HG02885 (cell line): Measurements from ENCODE around the gene CHCHD6.

Source experiments
- ATAC-seq: cut with Tn5 transposase; IDR thresholded peaks from one replicate; pipeline ENCODE4 v1.9.1; 2021; ENCODE audit warnings: mild to moderate bottlenecking; ENCODE audit not compliant: unreplicated experiment, poor library complexity

Gene CHCHD6

GRCh38 chr3:126696701-126697267 lies 7.3 kb upstream of the CHCHD6 start:
- no peak for ATAC-seq

GRCh38 chr3:126699011-126699410 lies 5.0 kb upstream of the CHCHD6 start:
- no peak for ATAC-seq

- peak; percentile 11 for ATAC-seq
Measured at GRCh38 chr3:126704494-126705214, 614 bp downstream of the CHCHD6 start.

DNA sequence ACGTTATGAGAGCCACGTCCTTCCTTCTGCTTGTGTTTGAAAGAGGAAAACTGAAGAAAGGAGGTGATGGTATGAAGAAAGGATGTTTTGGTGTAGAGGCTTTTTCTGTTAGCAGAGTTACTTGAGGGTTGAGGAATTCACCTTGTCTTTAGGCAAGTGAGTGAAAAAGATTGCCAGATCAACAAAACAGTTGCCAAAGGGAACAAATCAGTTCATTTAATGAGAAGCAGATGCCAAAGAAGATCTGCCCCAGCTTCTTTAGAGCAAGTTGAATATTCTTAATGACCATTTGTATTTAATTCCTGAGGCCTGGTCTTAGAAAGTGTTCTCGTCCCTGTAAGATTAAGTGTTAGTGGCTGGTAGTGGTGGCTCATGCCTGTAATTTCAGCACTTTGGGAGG lies 2.6 kb downstream of the CHCHD6 start:
- no peak for ATAC-seq

DNA sequence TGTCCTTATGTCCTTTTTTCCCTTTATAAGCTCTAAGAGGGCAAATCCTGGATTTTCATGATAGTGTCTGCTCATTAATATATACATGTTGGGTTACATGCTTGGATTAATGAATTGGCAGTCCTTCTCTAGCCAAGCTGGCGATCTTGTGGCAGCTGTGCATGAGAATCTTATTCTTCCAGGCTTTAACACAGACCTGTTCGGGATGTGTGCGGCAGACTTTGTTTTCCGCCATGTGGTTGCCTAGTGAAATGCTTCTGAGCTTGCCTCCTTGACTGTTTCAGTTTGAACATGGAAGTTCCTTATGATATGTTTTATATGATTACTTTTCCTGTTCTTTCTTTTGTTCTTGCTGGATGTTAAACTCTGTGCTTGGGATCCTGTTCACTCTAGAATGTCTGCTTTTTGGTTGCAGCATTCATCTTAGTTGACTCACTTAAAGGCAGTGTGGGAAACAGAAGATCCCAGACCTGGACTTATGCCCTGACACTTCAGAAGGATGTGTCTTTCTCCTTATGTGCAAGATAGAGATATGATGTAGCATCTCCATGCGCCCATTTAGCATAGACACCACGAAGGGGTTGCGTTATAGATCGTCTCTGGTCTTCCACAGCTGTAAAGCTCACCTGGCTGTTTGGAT lies 7.2 kb downstream of the CHCHD6 start:
- no peak for ATAC-seq

GRCh38 chr3:126713199-126713598 lies 9.2 kb downstream of the CHCHD6 start:
- no peak for ATAC-seq

DNA sequence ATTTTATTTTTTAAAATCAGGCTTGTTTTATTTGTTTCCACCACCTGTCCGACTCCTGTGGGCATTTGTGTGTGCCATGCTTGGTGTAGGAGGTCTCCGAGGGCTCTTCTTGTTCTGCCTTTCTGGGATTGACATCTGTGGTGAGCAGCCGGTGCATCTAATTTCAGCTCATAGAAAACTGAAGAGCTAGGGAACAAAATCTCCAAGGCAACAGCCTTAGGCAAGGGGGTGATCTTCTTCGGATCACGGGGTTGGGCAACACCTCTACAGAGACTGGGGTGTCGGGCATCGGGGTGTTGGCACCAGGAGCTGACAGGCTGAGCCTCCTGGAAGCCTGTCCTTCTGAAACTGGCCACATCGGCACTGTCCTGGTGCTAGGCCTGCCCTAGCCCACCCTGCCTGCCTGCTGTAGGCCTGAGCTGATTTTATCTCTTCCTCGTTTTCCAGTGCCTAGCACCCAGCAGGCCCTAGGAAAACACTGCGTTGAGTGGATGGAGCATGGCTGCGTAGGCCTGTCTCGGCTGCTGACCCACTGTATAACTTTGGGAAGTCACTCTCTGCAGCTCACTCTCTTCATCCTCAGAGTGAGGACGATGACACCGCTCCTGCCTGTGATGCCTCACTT lies 10.3 kb downstream of the CHCHD6 start:
- no peak for ATAC-seq

DNA sequence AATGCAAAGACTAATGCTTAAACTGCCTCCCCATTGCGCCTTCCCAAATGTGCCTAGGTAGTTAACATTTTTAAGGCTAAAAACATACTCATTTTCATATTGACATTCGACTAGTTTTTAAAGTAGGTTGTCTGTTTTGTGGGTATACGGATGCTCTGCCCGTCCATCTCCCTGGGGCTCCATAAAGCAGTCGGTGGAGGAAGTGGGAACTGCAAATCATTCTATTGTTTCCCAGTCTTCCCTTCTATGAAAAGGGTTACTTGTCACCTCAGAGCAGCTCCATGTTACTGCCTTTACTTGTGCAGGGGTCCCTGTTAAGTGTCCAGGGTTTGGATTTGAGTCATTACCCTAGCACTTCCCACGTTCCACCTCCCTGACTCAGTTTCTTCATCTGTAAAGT lies 10.9 kb downstream of the CHCHD6 start:
- ATAC-seq, result no peak

DNA sequence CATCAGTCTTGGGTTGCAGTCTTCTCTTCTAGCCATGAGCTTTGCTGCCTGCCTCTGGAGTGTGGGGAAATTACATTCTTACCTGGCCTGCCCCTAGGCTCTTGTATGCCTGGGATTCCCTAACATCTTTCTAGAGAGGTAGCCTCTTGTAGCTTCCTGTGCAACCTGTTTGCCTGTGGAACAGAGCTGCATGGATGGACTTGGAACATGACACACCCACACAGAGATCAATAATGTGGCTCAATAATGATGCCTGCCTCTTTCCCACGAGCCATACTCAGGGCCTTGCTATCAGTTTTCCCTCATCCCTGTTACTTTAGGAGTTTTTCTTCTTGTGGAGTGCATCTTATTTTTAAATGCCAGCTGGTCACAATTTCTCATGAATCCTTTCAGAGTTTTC lies 11.4 kb downstream of the CHCHD6 start:
- ATAC-seq, result no peak

GRCh38 chr3:126716057-126716456 lies 12.0 kb downstream of the CHCHD6 start:
- no peak for ATAC-seq

DNA sequence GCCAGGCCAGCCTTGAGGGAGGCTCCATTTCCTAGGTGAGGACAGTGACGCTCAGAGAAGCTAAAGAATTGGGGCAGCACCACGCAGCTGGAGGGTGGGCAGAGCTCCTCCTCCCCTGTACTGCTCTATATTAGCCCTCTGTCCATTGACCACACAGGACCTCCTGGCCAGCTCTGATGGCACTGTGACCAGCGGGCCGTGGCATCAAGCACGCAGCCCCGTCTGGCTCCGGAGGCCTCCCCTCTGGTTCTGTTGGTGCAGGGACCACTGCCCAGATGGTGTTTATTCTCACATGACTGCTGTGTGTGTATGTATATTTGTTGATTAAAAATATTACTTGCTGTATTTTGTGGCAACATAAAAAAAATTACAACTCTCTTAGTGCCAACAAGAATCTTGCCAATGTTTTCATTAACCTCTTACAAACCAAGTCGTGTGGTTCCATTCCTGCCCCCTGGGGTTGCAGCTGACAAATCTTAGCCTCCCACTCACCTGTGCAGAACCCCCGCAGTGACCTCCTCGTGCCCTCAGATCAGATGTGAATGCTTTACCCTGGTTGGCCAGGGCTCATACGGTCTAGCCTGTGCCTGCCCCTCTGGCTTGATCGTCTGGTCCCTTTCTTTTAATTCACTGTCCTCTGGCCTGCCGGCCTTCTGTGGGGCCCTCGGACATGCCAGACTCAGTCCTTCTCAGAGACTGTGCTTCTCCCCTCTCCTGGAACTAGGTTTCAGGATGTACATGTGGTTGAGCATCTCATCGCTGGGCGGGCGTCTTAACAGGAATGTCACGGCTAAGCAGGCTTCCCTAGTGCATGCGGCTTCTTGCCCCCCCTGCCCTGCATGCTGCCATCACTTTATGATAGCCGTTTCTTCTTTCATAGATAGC lies 14.8 kb downstream of the CHCHD6 start:
- no peak for ATAC-seq

- ATAC-seq, result no peak
Measured at GRCh38 chr3:126720596-126720995, 16.6 kb downstream of the CHCHD6 start.

DNA sequence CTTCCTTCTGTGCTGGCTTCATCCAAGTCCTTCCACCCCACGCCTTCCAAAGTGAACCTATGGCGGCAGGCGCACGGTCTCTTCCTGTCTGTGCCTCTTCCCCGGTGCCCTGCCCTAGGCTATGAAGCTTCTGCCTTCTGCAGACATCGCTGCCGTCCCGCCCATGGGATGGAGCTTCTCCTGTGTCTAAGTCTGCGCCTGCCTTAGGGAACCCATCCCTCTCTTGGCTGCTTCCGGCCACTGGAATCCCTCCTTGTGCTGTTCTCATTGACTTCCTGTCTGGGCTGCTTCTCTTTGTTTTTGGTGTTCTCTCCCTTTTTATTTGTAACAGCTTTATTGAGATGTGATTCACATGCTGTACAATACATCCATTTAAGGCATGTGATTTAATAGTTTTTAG lies 17.2 kb downstream of the CHCHD6 start:
- no peak for ATAC-seq

- no peak for ATAC-seq
Measured at GRCh38 chr3:126723237-126723636, 19.2 kb downstream of the CHCHD6 start.

DNA sequence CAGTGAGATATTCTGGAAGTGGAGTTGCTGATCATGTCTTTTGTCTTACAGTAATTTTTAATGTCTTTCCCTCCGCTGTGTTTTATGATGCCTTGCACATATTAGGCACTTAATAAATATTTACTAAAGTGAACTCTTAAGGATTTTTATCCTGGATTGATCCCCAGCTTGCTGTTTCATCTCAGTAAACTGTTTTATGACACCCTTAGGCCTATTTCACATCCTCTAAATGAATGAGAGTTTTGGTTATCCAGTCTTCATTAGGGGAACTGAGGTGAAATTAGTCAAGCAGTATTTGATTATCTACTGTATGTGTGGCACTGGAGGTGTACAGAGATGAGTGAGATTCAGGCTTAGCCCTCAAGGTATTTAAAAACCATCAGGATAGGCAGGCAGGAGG lies 19.8 kb downstream of the CHCHD6 start:
- ATAC-seq, result no peak

- ATAC-seq, result no peak
Measured at GRCh38 chr3:126728680-126729079, 24.6 kb downstream of the CHCHD6 start.

GRCh38 chr3:126730376-126730775 lies 26.3 kb downstream of the CHCHD6 start:
- no peak for ATAC-seq

GRCh38 chr3:126731044-126731443 lies 27.0 kb downstream of the CHCHD6 start:
- ATAC-seq, result no peak

DNA sequence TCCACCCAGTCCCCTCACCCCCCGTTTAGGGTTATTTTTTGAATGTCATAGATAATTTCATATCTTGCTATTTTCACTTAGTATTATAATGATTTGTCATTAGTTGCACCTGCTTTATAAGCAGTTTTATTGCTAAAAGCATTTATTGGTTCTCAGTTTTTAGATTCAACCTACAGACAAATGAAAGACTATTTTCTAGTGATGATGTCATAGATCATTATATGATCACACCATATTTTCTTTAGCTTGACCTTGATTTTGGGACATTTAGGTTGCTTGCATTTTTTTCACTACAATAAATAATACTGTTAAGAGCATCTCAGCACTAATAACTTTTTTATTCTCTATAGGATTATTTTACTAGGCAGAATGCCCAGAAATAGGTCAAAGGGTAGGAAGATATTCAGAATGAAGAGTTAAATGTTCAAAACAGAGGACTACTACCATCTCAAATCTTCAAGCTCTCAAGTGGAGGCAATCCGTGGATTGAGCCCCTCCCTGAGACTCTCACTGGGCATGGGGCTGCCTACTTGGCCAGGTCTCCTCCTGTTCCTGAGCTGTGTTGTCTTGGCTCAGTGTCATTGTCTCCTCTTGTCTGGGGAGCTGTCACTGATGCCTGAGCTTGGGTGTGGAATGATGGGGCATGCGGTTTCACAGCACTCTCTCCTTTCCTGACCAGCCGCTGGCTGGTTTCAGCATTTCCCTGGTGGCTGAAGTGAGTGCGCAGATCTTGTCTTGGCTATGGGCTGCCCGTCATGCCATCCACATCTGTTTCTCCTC lies 28.4 kb downstream of the CHCHD6 start:
- ATAC-seq, result no peak

- no peak for ATAC-seq
Measured at GRCh38 chr3:126733061-126733430, 29.0 kb downstream of the CHCHD6 start.
